Thymus (tissue), 11 donors: Measurements from ENCODE around the gene NSG2. TPM values are rescaled to one million over a fixed set of nuclear protein-coding genes. Genes with fewer than 3 reads are reported as not detected.

Experiments
- DNase-seq, 9 donors: peaks; one replicate each; pipeline ENCODE4 v3.0.0-alpha.2; 2013; ENCODE audit warnings: low spot score in 9 of 9, low read depth in 6 of 9, missing footprints in 1 of 9
- H3K27ac ChIP-seq, 2 donors: one replicate each; pipeline ENCODE4 v1.5.1; 2013; ENCODE audit warnings: control low read depth in 1 of 2, low read depth in 1 of 2, low read length in 1 of 2, mild to moderate bottlenecking in 1 of 2, moderate library complexity in 1 of 2
- H3K27me3 ChIP-seq, 2 donors: one replicate each; pipeline ENCODE4 v1.5.1; 2013; ENCODE audit warnings: low read length in 1 of 2; ENCODE audit not compliant: control insufficient read depth in 2 of 2, insufficient read depth in 1 of 2
- H3K36me3 ChIP-seq, 2 donors: one replicate each; pipeline ENCODE4 v1.5.1; 2013; ENCODE audit warnings: low read length in 1 of 2, mild to moderate bottlenecking in 1 of 2, moderate library complexity in 1 of 2; ENCODE audit not compliant: control insufficient read depth in 2 of 2, insufficient read depth in 2 of 2
- H3K4me1 ChIP-seq, 2 donors: one replicate each; pipeline ENCODE4 v1.5.1; 2013; ENCODE audit warnings: low read length in 2 of 2; ENCODE audit not compliant: control insufficient read depth in 2 of 2, insufficient read depth in 2 of 2
- H3K4me3 ChIP-seq, 2 donors: one replicate each; pipeline ENCODE4 v1.5.1; 2013; ENCODE audit warnings: low read length in 2 of 2, control low read depth in 1 of 2, mild to moderate bottlenecking in 1 of 2
- H3K9me3 ChIP-seq, 2 donors: one replicate each; pipeline ENCODE4 v1.5.1; 2013; ENCODE audit warnings: low read length in 1 of 2, mild to moderate bottlenecking in 1 of 2; ENCODE audit not compliant: control insufficient read depth in 2 of 2, insufficient read depth in 1 of 2
- WGBS: extraction: QIAGEN DNeasy Blood & Tissue Kit; methylation state at CpG from one replicate; pipeline ENCODE4 v1.1.7; 2013; 5-methylcytosine and 5-hydroxymethylcytosine counted together
- polyA plus RNA-seq: library from polyadenylated mRNA; stranded (reverse); fragments of 200-250 nt; gene quantifications from one replicate; pipeline ENCODE4 v1.2.3, GENCODE V29; 2013
- total RNA-seq: library from RNA; stranded (reverse); fragments of 120-200 nt; gene quantifications from one replicate; pipeline ENCODE4 v1.2.4, GENCODE V29; 2013
- donor health status: healthy.

NSG2 gene
- total and polyA plus RNA-seq, 2 donors, result 0.05 to 0.41 TPM

GRCh38 chr5:174056064-174056847 is 10.8 kb downstream of the NSG2 start:
- Histone ChIP-seq H3K27ac (no peak overlapping the region), H3K27me3 (no peaks in the 10 kb centered on the region), H3K9me3 (no peaks in the 10 kb centered on the region), H3K4me3 (no peak overlapping the region), H3K36me3 (no peaks in the 10 kb centered on the region), H3K4me1 (no peaks in the 10 kb centered on the region)
- DNase-seq, result no peak
- 91% methylated on average over 4 of the region's 4 CpGs for WGBS

GRCh38 chr5:174057206-174057605 is 11.7 kb downstream of the NSG2 start:
- DNase-seq, result no peak
- no peaks in the 10 kb centered on the region for H3K4me1 ChIP-seq
- H3K36me3 ChIP-seq, result no peaks in the 10 kb centered on the region
- WGBS, result 61% methylated on average over 6 of the region's 6 CpGs
- no peaks in the 10 kb centered on the region for H3K27me3 ChIP-seq
- no peaks in the 10 kb centered on the region for H3K9me3 ChIP-seq
- no peak overlapping the region for H3K4me3 ChIP-seq
- H3K27ac ChIP-seq, result no peak overlapping the region

- no peaks in the 10 kb centered on the region for H3K4me1 ChIP-seq
- no peaks in the 10 kb centered on the region for H3K9me3 ChIP-seq
- H3K36me3 ChIP-seq, result no peaks in the 10 kb centered on the region
- H3K27ac ChIP-seq, result no peak overlapping the region
- H3K4me3 ChIP-seq, result no peak overlapping the region
- 81% methylated on average over 2 of the region's 2 CpGs for WGBS
- DNase-seq, result no peak
- no peaks in the 10 kb centered on the region for H3K27me3 ChIP-seq
Observed at GRCh38 chr5:174058433-174059122, 13.1 kb downstream of the NSG2 start.

GRCh38 chr5:174059247-174059646 is 13.7 kb downstream of the NSG2 start:
- Histone ChIP-seq H3K27me3 (no peaks in the 10 kb centered on the region), H3K27ac (no peak overlapping the region), H3K36me3 (no peaks in the 10 kb centered on the region), H3K4me1 (no peaks in the 10 kb centered on the region), H3K4me3 (no peak overlapping the region), H3K9me3 (no peaks in the 10 kb centered on the region)
- no peak for DNase-seq
- 98% methylated on average over 1 of the region's 1 CpG for WGBS

DNA sequence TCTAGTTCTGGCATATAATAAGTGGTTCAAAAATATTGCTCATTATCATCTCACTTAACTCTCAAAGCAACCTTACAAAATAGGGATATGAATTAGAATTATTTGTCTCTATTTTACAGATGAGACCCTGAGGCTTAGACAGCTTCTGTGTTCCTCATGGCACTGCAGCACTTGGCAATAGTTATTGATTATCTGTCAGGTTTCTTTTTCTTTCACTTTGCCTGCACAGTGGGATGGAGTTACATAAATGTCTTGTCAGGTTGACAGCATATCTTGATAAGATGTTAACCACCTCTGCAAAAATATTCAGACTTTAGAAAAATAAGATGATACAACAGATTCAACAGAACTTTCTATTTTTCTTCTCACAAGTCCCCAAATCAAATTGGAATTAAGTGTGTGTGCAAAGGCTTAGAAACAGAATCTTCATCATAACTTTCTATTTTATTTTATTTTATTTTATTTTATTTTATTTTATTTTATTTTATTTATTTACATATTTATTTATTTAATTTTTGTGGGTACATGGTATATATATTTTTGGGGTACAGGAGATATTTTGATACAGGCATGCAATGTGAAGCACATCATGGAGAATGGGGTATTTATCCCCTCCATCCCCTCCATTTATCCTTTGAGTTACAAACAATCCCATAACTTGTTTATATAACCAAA is 17.7 kb downstream of the NSG2 start:
- Histone ChIP-seq H3K4me1 (no peaks in the 10 kb centered on the region), H3K9me3 (no peaks in the 10 kb centered on the region)
- no peak for DNase-seq

DNA sequence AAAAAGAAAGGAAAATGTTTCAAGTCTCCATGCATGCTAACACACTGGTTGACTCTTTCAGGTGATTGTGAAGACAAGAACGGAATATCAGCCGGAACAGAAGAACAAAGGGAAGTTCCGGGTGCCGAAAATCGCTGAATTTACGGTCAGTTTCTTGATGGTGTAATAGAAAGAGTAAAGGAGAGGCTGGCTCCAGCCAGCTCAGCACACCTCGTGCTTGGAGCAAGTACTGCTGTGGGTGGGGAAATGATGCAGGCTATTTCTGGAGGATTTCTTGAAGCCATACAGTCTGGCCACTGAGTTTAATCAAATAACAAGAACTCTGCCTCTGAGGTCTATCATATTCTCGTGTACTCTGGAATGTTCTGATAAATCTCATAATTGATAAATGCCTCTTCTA is 18.7 kb downstream of the NSG2 start:
- DNase-seq, result no peak
- H3K36me3 ChIP-seq, result no peaks in the 10 kb centered on the region
- H3K27me3 ChIP-seq, result peaks cover 0 to 4% of the 10 kb centered on the region in 2 donors
- H3K4me3 ChIP-seq, result no peak overlapping the region
- H3K27ac ChIP-seq, result no peak overlapping the region
- 58% methylated on average over 8 of the region's 8 CpGs for WGBS
- H3K4me1 ChIP-seq, result no peaks in the 10 kb centered on the region
- no peaks in the 10 kb centered on the region for H3K9me3 ChIP-seq

More for the DNA sequence above, 17.7 kb downstream of the NSG2 start:
- peaks cover 0 to 4% of the 10 kb centered on the region in 2 donors for H3K27me3 ChIP-seq
- H3K36me3 ChIP-seq, result no peaks in the 10 kb centered on the region
- no peak overlapping the region for H3K4me3 ChIP-seq
- H3K27ac ChIP-seq, result no peak overlapping the region

DNA sequence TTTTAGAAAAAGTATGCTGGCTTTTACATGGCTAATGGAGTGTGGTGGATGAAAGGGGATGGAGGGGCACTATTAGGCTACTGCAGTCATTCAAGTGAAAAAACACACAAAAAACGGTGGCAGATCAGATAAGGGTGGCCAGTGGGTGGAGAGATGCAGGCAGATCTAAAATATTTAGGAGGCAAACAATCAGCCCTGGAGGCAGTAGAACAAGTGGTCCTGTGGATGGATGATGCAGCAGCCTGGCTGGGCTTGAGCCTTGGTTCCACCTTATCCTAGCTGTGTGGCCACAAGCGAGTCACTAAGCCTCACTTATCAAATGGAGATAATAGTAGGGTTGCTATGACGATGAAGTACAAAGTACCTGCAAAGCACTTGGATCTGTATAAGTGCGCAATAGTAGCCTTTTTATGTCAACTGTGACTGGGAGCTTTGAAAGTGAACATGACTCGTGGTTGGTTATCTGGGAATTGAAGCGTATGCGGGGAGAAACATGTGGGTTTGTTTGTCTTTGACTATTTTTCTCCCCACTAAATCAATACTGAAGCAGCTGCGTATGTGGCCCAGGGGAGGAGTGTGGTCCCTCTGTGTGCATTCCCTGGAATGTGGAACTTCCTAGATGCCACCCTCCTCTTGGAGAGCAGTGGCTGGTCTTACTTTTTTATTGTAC is 20.2 kb downstream of the NSG2 start:
- no peaks in the 10 kb centered on the region for H3K4me1 ChIP-seq
- 78% methylated on average over 8 of the region's 8 CpGs for WGBS
- H3K4me3 ChIP-seq, result no peak overlapping the region
- DNase-seq, result no peak
- no peak overlapping the region for H3K27ac ChIP-seq
- no peaks in the 10 kb centered on the region for H3K9me3 ChIP-seq
- H3K36me3 ChIP-seq, result no peaks in the 10 kb centered on the region
- H3K27me3 ChIP-seq, result peaks cover 0 to 4% of the 10 kb centered on the region in 2 donors

DNA sequence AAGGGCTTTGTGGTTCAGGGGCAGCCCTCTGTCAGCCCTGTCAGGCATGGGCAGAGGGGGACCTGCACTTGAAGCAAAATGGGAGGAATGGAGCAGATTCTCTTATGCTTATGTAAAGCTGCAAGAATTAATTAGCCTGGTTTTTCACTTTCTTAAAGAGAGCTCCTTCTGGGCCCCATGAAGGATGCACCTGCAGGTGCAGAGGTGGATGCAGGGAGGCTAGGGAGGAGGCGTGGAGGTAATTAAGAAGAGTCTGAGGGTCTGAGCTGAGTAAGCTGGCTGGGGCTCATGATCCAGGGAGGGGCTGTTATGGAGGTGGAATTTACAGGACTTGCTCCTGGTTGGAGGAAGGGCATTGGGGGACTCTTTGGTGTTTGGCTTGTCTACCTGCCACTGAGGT is 22.0 kb downstream of the NSG2 start:
- Histone ChIP-seq H3K36me3 (no peaks in the 10 kb centered on the region), H3K27ac (no peak overlapping the region), H3K9me3 (no peaks in the 10 kb centered on the region), H3K4me3 (no peak overlapping the region), H3K27me3 (peaks cover 0 to 4% of the 10 kb centered on the region in 2 donors), H3K4me1 (no peaks in the 10 kb centered on the region)
- 87% methylated on average over 1 of the region's 1 CpG for WGBS
- no peak for DNase-seq

- 93% methylated on average over 8 of the region's 8 CpGs for WGBS
- Histone ChIP-seq H3K9me3 (no peaks in the 10 kb centered on the region), H3K36me3 (no peaks in the 10 kb centered on the region), H3K27me3 (no peaks in the 10 kb centered on the region), H3K4me3 (no peak overlapping the region), H3K4me1 (no peaks in the 10 kb centered on the region), H3K27ac (no peak overlapping the region)
- DNase-seq, result no peak
Observed at GRCh38 chr5:174071484-174071883, 26.0 kb downstream of the NSG2 start.
